ENCODE measurements around the gene ENOX1. TPM values are rescaled to one million over a fixed set of nuclear protein-coding genes. Genes with fewer than 3 reads are reported as not detected.

The ENOX1 gene
- total and polyA plus RNA-seq, 2 donors (not counting 3 experiments of a cell fraction or from before 2014, with no cell fraction given), result 0.17 to 0.97 TPM

- H3K27ac ChIP-seq (ENCODE audit: insufficient read depth, low read depth, low read length), result no peak overlapping the region
- no peak overlapping the region for H3K4me2 ChIP-seq (ENCODE audit: insufficient read depth, low read length)
- TF ChIP-seq CTCF (IDR thresholded peaks at IDR 0.05; ENCODE audit: extremely low read depth in 1 of 2, insufficient read depth in 1 of 2, low read depth in 1 of 2, low read length in 2 of 2) (no peak), EZH2 (IDR thresholded peaks at IDR 0.05; ENCODE audit: borderline replicate concordance, low read depth, low read length, severe bottlenecking) (no peak), MYC (IDR thresholded peaks at IDR 0.05; ENCODE audit: low read depth, low read length) (no peak), JUN (IDR thresholded peaks at IDR 0.05; ENCODE audit: borderline replicate concordance, insufficient read depth, insufficient read length, low read depth) (no peak), MAX (IDR thresholded peaks at IDR 0.05; ENCODE audit: insufficient read depth, insufficient read length) (no peak), GATA2 (IDR thresholded peaks at IDR 0.05; ENCODE audit: insufficient read depth, insufficient read length, low read depth, low read length) (no peak), FOS (IDR thresholded peaks at IDR 0.05; ENCODE audit: borderline replicate concordance, insufficient read depth, low read length) (no peak), POLR2AphosphoS5 (IDR thresholded peaks at IDR 0.05; ENCODE audit: insufficient read depth, low read depth, low read length) (no peak), POLR2A (IDR thresholded peaks at IDR 0.05; ENCODE audit: low read depth, low read length) (no peak)
- no peaks in the 10 kb centered on the region for H4K20me1 ChIP-seq (replicated peaks; ENCODE audit: control insufficient read depth, extremely low read depth, insufficient read depth, low read length)
- no peak for DNase-seq (ENCODE audit: low read depth, low spot score)
- dilution Hi-C loops (cut with MboI; ENCODE audit: extremely low pct_ligation_motif_present, low sequenced_read_pairs), result no loop called here
- no peak for FAIRE-seq
- no peaks in the 10 kb centered on the region for H3K36me3 ChIP-seq (ENCODE audit: control insufficient read depth in 2 of 2, extremely low read depth in 1 of 2, insufficient read depth in 2 of 2, low read length in 2 of 2)
- no peak overlapping the region for H3K9ac ChIP-seq (replicated peaks; ENCODE audit: extremely low read depth, insufficient read depth, low read length)
- POLR2A ChIA-PET, result no interaction called here
- H3K4me1 ChIP-seq (ENCODE audit: control insufficient read depth, extremely low read depth, insufficient read depth, low read length), result no peaks in the 10 kb centered on the region
- H3K27me3 ChIP-seq (ENCODE audit: control insufficient read depth in 2 of 2, insufficient read depth in 2 of 2, low read length in 2 of 2), result peaks cover 0 to 2% of the 10 kb centered on the region in 2 experiments
- CTCF ChIA-PET, result no interaction called here
- intact Hi-C loops (cut with micrococcal nuclease), result no loop called here
- H3K9me1 ChIP-seq (replicated peaks; ENCODE audit: control insufficient read depth, extremely low read depth, insufficient read depth, low read length), result no peaks in the 10 kb centered on the region
- H3K79me2 ChIP-seq (ENCODE audit: control insufficient read depth, insufficient read depth, low read length), result no peaks in the 10 kb centered on the region
- no TSS peak for BruUV-seq (replicated peaks)
- H3K4me3 ChIP-seq (replicated peaks in 1 of 3; ENCODE audit: insufficient read depth in 1 of 3, low read depth in 1 of 3, low read length in 3 of 3), result no peak overlapping the region
- no peaks in the 10 kb centered on the region for H3K9me3 ChIP-seq (replicated peaks; ENCODE audit: control insufficient read depth, insufficient read depth, low read length)
- H2AFZ ChIP-seq (ENCODE audit: low read depth, low read length), result no peak overlapping the region
Measured at GRCh38 chr13:43397111-43397510, 389.7 kb downstream of the ENOX1 start.
